Measurements from ENCODE around the gene NOTCH2.

DNA sequence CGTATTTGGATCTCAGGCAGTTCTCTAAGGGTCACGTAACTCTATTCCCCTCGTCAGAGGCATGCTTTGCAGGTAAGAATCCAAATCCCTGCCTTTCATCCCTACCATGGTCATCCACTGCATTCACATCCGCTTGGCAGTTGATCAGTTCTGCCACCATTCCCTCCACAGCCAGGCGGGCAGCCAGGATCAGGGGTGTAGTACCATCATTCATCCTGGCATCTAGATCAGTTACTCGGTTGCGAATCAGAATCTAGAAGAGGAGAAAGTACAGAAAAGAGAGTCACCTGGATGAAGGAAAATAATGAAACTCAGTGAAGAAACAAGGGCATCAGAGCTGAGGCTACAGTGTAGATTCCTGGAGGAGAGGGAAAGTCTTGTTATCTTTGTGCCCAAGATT is 151.2 kb downstream of the NOTCH2 start:
- TF ChIP-seq, protein P1, sequence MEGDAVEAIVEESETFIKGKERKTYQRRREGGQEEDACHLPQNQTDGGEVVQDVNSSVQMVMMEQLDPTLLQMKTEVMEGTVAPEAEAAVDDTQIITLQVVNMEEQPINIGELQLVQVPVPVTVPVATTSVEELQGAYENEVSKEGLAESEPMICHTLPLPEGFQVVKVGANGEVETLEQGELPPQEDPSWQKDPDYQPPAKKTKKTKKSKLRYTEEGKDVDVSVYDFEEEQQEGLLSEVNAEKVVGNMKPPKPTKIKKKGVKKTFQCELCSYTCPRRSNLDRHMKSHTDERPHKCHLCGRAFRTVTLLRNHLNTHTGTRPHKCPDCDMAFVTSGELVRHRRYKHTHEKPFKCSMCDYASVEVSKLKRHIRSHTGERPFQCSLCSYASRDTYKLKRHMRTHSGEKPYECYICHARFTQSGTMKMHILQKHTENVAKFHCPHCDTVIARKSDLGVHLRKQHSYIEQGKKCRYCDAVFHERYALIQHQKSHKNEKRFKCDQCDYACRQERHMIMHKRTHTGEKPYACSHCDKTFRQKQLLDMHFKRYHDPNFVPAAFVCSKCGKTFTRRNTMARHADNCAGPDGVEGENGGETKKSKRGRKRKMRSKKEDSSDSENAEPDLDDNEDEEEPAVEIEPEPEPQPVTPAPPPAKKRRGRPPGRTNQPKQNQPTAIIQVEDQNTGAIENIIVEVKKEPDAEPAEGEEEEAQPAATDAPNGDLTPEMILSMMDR (IDR thresholded peaks at IDR 0.05; ENCODE audit: low read depth, low read length) = no peak
- no peak for TF ChIP-seq EZH2phosphoT487 (IDR thresholded peaks at IDR 0.05; ENCODE audit: low read depth)
